C4-2B (cell line): ENCODE results near the gene PXDC1.

Source experiments
- ZFX ChIP-seq: fragments of 450-650 bp; IDR thresholded peaks from 2 replicates; pipeline ENCODE4 v1.6.1; 2017
- TF ChIP-seq, protein P1 (sequence below): fragments of 450-650 bp; conservative IDR thresholded peaks from 2 replicates; pipeline ENCODE4 v1.5.1; 2017; ENCODE audit warnings: mild to moderate bottlenecking

DNA sequence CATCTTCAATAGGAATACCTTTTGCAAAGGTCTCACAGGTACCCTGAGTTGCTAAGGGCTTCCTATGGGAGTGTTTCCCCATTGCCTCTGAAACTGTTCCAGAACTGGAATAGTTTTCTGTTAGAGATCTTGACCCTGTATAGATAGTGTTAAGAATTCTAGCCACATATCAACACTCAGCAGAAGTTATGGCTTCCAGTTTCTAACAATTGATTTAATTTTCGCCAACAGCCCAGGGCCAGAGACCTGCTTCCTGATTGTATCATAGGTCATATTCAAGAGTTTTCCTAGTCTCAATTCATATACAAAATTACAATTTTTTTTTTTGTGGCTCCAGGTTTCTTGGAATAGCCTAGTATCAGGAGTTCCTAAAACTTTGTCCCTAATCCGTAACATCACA lies 61.0 kb downstream of the PXDC1 start:
- no peak for TF ChIP-seq ZFX
- TF ChIP-seq, protein P1, sequence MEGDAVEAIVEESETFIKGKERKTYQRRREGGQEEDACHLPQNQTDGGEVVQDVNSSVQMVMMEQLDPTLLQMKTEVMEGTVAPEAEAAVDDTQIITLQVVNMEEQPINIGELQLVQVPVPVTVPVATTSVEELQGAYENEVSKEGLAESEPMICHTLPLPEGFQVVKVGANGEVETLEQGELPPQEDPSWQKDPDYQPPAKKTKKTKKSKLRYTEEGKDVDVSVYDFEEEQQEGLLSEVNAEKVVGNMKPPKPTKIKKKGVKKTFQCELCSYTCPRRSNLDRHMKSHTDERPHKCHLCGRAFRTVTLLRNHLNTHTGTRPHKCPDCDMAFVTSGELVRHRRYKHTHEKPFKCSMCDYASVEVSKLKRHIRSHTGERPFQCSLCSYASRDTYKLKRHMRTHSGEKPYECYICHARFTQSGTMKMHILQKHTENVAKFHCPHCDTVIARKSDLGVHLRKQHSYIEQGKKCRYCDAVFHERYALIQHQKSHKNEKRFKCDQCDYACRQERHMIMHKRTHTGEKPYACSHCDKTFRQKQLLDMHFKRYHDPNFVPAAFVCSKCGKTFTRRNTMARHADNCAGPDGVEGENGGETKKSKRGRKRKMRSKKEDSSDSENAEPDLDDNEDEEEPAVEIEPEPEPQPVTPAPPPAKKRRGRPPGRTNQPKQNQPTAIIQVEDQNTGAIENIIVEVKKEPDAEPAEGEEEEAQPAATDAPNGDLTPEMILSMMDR, result no peak
